Measurements from ENCODE around the gene USP21.

Gene USP21

GRCh38 chr1:161171696-161172095, 12.4 kb downstream of the USP21 start:
- DNase-seq (ENCODE audit: low read depth in 3 of 3), result no peak

GRCh38 chr1:161172349-161172748, 13.0 kb downstream of the USP21 start:
- DNase-seq (ENCODE audit: low read depth in 3 of 3), result no peak

- DNase-seq (ENCODE audit: low read depth in 3 of 3), result no peak
These were observed 13.6 kb downstream of the USP21 start for GRCh38 chr1:161172776-161173376.

GRCh38 chr1:161173711-161174110, 14.4 kb downstream of the USP21 start:
- no peak for DNase-seq (ENCODE audit: low read depth in 3 of 3)

- DNase-seq (ENCODE audit: low read depth in 3 of 3), result no peak
These were observed 15.6 kb downstream of the USP21 start for GRCh38 chr1:161174911-161175310.

- DNase-seq (ENCODE audit: low read depth in 3 of 3), result no peak
These were observed 16.6 kb downstream of the USP21 start for GRCh38 chr1:161175771-161176453.

GRCh38 chr1:161176468-161177111, 17.3 kb downstream of the USP21 start:
- DNase-seq (ENCODE audit: low read depth in 3 of 3), result no peak

GRCh38 chr1:161177112-161177935, 18.0 kb downstream of the USP21 start, which contains the start of gene B4GALT3:
Gene B4GALT3 (minus strand): TSS chr1:161177507. CDS start chr1:161176060, 1,447 bp downstream.
- peak; percentile 90 to 97 (median 95) for DNase-seq (ENCODE audit: low read depth in 3 of 3)

- no peak for DNase-seq (ENCODE audit: low read depth in 3 of 3)
These were observed 18.6 kb downstream of the USP21 start for GRCh38 chr1:161177936-161178244.

- DNase-seq (ENCODE audit: low read depth in 3 of 3), result no peak
These were observed 20.4 kb downstream of the USP21 start for GRCh38 chr1:161179698-161180097.

- no peak for DNase-seq (ENCODE audit: low read depth in 3 of 3)
These were observed 21.3 kb downstream of the USP21 start for GRCh38 chr1:161180639-161181038.

GRCh38 chr1:161182214-161182613, 22.9 kb downstream of the USP21 start:
- DNase-seq (ENCODE audit: low read depth in 3 of 3), result peak in 2 of 3 donors; percentile 50 to 57

- DNase-seq (ENCODE audit: low read depth in 3 of 3), result peak; percentile 51 to 54 (median 53)
These were observed 26.0 kb downstream of the USP21 start for GRCh38 chr1:161185282-161185682.

GRCh38 chr1:161185732-161186311, 26.5 kb downstream of the USP21 start:
- DNase-seq (ENCODE audit: low read depth in 3 of 3), result no peak

GRCh38 chr1:161187311-161187710, 28.0 kb downstream of the USP21 start:
- DNase-seq (ENCODE audit: low read depth in 3 of 3), result no peak

- DNase-seq (ENCODE audit: low read depth in 3 of 3), result no peak
These were observed 29.1 kb downstream of the USP21 start for GRCh38 chr1:161188381-161188780.

- no peak for DNase-seq (ENCODE audit: low read depth in 3 of 3)
These were observed 29.7 kb downstream of the USP21 start for GRCh38 chr1:161189036-161189435.

GRCh38 chr1:161190962-161191521, 31.7 kb downstream of the USP21 start:
- DNase-seq (ENCODE audit: low read depth in 3 of 3), result no peak

- DNase-seq (ENCODE audit: low read depth in 3 of 3), result no peak
These were observed 32.7 kb downstream of the USP21 start for GRCh38 chr1:161191971-161192370.

- peak; percentile 38 to 57 (median 44) for DNase-seq (ENCODE audit: low read depth in 3 of 3)
These were observed 33.5 kb downstream of the USP21 start for GRCh38 chr1:161192476-161193465.

All from stimulated activated CD4-positive, alpha-beta T cell treated with anti-CD3 and anti-CD28 coated beads, TNF-alpha, amount 100 ng/mL, for 48 hours (primary cell).